Measurements from ENCODE around the gene OR1J2.

OR1J2 gene

GRCh38 chr9:122552812-122553211 is 42.2 kb downstream of the OR1J2 start, which contains the start of gene OR1N2:
OR1N2 (plus strand) TSS chr9:122553112; CDS start chr9:122553212, 100 bp downstream.
- DNase-seq, result no peak
